HG02943 (cell line): ENCODE measurements around the gene SIX4.
"Not testable (repeated sequence)": the region's sequence is repeated elsewhere in the genome, so short reads cannot be mapped to it uniquely, and the experiment has no call there.

Source experiments
- ATAC-seq: cut with Tn5 transposase; IDR thresholded peaks from one replicate; pipeline ENCODE4 v1.9.1; 2021; ENCODE audit warnings: mild to moderate bottlenecking, low read depth, moderate library complexity; ENCODE audit not compliant: unreplicated experiment

The SIX4 gene

DNA sequence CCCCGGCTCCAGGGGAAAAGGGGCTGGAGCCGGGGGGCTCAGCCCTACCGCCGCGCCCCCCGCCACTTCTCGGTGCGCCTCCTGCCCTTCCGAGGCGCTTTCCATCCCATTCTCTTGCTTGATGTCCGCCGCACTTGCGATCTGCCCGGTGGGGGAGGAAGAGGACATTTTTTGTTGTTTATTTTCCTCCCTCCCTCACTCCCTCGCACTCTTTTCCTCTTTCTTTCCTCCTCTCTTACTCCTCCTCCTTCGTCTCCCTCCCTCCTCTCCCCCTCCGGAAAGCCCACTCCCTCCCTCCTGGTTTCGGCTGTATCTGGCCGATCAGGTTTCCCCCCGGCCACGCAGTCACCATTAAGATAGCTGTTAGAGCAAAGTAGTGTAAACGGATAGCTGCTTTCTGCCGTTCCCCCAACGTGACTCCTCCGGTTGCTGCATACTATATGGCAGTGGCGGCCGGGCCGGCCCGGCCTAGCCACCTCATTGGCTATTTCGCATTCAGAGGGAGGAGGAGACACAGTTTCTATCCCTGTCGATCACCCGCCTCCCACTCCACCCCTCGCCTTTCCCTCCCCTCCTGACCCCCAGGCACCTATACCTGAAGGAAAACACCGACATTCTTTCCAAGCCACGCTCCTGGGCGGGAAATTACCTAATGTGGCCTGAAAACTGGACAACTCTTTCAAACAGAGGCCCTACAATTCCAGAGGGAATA lies at the start of gene SIX4:
Gene SIX4, minus strand, starts transcription at position 445 of the 712 bp plus-strand sequence. Its CDS starts 277 bp downstream, at position 168.
- ATAC-seq = no peak

DNA sequence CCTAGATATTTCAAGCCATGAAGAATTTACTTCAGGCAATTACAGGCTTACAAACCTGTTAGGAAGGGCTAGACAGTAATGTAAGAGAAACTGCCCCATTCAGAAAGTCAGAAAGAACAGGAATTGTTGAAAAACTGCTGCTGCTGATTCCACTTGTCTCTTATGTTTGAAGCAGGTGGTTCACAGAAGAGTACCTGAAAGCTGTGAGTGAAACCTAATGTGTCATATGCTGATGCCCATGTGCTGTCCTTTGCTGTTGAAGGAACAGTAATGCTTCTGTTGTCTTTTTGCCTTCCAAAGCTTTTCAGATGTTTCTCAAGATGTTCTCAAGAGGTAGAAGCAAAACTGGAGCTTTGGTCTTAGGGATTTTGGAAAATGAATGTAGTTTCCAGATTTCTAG lies 49.4 kb upstream of the SIX4 start:
- no peak for ATAC-seq

DNA sequence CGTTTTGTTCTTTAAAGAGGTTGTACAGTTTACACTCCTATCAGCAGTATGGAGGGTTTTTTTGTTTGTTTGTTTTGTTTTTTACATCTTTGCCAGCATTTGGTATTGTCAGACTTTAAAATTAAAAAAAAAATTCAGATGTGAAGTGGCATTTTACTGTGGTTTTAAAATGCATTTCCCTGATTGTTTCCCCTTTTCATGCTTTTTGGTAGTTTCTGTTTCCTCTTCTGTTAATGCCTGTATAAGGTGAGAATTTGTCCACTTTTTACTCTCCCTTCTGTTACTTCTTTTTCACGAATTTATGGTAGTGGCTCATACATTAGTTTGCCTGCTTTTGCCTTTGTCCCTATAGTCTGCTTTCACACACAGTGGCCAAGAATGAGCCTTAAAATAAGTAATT lies 47.0 kb upstream of the SIX4 start:
- no peak for ATAC-seq

DNA sequence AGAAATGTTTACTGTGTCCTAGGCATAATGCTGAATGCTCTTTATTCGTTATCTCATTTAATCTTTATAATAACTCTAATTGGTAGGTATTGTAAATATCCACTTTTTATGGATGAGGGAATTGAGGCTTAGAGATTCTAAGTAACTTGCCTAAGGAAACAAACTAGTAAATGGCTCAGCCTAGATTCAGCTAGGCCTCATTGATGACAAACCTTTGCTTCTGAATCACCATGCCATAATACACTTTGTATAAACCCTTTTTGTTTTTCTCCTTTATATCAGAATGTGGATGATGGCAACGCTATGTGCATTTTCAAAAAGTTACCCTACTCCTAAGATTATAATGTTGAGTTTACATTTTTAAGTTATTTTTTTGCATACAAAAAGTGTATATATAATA lies 44.5 kb upstream of the SIX4 start:
- no peak for ATAC-seq

DNA sequence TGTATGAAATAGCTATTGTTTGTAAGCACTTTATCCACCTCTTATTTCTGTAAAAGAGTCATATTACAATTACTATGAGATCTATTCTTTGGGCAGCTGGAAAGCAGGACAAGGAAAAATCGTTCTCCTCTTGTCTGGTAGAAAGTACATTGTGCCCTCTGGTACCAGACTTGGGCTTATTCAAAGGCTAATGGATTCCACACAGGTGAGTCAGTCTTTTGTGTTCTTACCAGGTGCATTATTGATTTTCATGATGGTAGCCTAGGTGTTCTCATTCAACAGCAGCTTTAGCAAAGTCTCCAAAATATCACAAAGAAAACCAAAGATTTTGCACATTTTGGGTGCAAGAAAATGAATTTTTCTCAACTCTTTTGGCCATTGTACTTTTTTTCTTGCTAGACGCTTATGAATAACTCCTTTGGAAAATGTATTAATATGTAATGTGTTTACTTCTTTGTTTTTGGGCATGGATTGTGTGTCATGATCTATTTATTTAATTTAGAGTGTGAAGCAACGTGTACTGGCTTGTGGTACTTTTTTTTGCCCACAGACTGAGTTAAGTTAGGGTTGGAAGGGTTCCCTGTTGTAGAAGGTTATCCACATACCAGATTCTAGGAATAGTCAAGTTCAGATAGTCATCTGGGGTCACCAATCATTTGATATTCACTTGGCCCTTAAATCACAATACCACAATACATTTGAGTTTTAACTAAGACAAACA lies 36.7 kb upstream of the SIX4 start:
- no peak for ATAC-seq

DNA sequence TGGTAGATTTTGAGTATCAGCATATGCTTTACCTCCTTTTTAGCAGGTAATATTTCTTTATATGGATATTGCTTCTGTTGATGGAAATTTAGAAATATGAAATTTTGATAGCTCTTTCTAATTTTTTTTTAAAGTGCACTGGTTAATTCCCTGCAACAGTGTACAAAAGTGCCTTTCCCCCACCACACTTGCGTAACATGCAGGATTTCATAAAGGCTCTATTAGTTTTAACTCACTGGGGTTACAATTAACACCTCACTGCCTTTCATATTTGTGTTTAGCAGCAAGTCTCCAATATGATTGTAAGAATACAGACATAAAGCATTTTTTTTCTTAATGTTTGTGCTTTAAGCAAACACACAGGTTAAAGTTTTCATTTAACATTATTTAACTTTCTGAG lies 36.1 kb upstream of the SIX4 start:
- ATAC-seq = no peak

DNA sequence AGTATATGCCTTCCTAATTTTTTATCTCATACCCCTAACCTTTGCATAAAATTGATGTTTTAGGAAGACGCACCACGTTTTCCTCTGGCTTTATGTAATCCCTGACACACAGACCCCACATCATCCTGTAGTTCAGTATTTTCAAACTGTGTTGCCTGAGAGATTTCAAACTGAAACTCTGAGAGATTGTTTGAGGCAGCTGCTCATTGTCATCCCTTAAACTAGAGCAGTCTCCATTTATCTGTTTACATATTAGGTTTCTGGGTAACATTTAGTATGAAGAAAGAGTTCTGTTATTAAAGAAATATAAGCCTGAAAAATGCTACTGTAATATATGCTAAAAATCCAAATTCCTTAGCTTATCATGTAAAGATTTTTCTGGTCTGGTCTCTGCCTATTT lies 34.7 kb upstream of the SIX4 start:
- ATAC-seq = no peak

DNA sequence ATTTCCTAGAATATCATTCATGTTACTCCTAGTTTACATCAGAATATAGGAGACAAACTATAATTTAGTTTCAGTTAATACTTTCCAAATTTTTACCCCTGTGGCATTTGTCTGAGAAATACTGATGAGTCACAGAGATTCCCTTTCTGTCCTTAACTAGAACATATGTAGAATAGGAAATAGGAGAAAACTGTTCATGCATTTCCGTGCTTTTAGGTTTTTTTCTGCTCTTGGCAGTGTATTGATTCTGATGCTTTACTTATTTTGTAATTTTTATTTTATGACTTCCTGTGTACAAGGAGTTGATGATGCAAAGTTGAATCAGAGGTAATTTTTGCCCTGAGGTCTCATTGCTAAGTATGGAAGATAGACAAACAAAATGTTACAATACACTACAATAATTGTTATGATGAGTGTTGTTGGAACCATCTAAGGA lies 33.4 kb upstream of the SIX4 start:
- ATAC-seq = no peak

DNA sequence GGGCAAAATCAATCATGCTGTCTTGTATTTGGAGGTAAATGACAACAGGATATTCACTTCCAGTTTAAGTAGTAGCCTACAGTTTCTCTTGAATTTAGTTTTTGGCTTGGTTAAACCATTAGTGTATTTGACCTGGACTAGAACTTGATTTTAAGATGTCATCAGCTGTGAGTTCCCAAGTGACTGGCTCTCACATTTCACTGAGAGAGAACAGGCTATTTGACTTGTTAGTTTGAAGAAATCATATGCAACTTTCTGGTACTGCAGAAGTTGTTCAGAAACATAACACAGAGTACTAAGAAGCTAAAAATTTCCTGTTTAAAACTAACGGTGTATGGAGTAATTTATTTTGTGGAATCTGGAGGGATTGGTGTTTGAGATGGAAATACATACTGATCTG lies 32.7 kb upstream of the SIX4 start:
- ATAC-seq = no peak

DNA sequence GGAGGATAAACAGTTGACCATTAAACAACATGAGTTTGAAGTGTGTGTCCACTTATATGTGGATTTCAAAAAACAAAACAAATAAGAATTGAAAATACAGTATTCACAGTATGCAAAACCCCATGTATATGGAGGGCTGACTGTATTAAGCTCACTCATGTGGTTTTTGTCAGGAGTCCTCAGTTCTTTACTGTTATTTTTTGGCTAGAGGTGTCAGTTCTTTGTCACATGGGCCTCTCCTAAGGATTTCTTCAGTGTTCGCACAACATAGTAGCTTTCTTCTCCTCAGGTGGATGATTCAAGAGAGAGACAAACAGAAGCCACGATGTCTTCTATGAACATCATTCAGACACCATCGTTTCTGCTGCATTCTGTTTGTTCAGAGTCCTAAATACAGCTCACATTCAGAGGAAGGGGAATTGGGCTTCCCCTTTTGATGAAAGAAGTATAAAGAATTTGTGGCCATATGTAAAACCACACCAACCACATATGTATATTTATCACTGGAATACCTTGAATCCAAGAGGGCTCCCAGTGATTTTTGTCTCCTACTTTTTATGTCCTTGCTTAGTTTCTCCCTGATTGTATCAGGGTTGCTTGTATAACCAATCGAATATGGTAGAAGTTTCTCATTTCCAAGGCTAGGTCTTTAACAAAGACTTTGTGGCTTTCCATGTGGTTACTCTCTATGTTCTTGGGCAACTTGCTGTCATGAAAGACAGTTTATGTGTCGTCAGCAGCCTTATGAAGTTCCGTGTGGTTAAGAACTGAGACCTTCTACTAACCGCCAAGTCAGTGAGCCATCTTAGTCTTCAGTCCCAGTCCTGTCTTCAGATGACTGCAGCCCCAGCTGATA lies 29.3 kb upstream of the SIX4 start:
- ATAC-seq = peak; percentile 99

DNA sequence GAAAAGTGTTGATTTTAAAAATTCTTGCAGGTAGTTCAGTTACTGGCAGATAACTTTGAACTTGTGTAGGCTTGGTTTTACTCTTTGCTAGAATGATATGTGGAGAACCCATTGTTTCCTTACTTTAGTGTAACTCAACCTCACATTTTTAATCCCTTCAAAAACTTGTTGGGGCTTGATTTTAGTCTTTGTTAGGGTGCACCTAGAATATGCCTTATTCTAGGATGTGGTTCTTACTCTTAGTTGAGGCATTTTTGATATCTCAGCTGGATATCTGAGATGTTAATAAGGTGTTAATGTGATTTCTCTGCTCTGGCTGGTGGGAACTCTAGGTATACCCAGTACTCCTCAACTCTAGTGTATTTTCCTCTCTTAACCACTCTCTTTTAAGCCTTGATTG lies 20.4 kb upstream of the SIX4 start:
- ATAC-seq = no peak

DNA sequence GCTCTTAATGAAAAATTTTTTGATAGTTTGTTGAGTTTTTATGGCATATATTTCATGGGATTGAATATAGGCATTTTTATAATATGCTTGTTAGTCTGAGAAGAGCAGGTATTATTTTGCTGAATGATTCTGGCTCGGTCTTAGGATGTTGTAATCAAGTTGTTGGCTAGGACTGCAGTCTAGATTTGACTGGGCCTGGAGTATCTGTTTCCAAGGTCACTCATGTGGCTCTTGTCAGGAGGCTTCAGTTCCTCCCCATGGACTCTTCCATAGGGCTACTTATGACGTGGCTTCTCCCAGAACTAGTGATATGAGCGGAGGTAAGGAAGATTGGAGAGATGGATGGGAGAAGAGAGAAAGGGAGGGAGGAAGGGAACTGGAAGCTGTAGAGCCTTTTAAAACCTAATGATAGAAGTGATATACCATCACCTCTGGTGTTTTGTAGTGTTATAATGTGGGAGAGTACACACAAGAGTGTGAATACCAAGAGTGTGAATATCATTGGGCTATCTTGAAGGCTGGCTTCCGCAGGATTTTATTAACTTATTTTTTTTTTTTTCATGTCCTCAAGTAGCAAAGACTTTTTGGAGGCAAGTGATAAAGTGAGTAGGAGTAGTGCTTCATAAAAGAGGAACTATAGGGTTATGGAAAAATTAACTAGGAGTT lies 14.8 kb upstream of the SIX4 start:
- ATAC-seq = no peak

DNA sequence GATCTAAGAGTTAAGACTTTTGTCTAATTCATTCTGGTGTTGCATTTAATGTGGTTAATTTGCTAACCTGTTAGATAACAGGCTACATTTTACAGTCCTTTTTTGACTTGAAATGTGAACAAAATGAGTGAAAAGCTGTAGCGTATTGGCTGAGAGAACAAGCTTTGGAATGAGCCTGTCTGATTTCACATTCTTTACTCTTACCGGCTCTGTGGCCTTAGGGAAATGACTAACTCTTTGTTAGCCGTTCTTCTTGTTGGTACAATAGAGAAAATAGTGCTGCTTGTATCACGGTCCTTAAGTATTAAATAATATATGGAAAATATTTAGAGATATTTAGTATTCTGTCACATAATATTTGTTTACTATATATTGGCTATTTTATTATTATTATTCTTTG lies 12.3 kb upstream of the SIX4 start:
- ATAC-seq = no peak

DNA sequence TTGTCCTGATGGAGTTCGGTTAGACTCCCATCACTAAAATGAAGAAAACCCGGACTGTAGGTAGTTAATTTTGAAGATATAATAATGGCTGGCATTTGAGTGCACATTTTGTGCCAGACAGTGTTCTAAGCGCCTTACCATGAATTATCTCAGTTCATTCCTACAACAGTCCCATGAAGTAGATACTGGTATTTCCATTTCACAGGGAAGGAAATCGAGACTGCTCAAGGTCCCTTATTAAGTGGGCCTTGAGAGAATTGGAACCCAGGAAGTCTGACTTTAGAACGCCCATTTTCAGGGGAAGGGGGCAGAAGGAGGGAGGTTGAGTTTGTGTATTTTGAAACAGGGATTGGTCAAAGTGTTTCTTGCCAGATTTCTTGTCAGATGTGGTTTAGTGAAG lies 11.3 kb upstream of the SIX4 start:
- ATAC-seq = no peak

DNA sequence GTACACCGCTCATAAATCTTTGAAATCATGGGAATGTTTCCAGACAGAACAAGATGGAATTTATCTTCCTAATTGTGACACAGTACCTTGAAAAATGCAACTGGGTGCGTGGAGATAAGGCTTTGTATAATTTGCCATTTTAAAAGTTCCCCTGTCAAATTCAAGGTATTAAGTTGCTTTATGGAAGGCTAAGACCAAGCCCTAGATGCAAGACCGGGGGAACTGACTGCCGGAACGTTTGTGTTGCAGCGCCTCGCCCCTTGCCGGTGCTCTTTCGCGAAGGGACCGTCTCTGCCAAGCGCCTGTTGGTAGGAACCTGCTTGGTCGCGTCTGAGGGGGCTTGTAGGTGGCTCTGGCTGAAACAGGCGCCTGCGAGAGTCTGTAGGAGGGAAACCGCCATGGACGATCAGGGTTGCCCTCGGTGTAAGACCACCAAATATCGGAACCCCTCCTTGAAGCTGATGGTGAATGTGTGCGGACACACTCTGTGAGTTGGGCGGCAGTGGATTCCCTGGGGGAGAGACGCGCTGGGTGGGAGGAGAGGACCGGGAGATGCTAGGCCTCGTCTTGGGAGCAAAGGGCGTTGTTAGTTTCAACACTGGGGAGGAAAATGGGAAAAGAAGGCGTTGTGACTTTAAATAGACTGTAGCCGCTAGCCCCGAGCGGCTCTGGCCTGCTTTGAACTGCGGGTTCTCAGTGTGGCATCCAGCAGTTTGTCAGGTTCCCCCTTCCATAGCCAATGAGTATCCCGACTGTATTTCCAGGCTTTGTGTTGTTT lies 10.5 kb upstream of the SIX4 start, which contains the start of gene MNAT1:
Gene MNAT1, plus strand, starts transcription at position 297 of the 778 bp plus-strand sequence. Its CDS starts 102 bp downstream, at position 399.
- ATAC-seq = peak; percentile 94

DNA sequence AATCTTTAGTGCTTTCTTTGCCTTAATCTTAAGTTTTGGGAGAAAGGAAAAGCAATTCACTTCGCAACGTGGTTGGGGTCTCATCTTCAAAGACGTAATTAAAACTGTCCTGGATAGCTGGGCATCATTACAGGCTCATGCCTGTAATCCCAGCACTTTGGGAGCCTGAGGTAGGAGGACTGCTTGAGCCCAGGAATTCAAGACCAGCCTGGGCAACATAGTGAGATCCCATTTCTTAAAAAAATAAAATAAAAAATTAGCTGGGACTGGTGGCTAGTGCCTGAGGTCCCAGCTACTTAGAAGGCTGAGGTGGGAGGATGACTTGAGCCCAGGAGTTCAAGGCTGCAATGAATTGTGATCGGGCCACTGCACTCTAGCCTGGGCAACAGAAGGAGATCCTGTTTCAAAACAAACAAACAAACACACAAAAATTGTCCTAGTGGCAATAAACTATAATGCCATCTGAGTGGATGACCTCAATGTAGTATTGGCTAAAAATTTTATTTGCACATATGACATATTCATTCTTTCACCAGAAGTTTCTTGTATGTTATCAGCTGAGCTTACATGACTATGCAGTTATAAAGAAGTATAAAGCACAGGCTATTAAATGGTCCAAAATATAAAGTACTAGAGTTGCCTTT lies 8.8 kb upstream of the SIX4 start:
- ATAC-seq = no peak

DNA sequence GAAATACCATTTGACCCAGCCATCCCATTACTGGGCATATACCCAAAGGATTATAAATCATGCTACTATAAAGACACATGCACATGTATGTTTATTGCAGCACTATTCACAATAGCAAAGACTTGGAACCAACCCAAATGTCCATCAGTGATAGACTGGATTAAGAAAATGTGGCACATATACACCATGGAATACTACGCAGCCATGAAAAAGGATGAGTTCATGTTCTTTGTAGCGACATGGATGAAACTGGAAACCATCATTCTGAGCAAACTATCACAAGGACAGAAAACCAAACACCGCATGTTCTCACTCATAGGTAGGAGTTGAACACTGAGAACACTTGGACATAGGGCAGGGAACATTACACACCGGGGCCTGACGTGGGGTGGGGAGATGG lies 7.1 kb upstream of the SIX4 start:
- not testable (repeated sequence) for ATAC-seq

DNA sequence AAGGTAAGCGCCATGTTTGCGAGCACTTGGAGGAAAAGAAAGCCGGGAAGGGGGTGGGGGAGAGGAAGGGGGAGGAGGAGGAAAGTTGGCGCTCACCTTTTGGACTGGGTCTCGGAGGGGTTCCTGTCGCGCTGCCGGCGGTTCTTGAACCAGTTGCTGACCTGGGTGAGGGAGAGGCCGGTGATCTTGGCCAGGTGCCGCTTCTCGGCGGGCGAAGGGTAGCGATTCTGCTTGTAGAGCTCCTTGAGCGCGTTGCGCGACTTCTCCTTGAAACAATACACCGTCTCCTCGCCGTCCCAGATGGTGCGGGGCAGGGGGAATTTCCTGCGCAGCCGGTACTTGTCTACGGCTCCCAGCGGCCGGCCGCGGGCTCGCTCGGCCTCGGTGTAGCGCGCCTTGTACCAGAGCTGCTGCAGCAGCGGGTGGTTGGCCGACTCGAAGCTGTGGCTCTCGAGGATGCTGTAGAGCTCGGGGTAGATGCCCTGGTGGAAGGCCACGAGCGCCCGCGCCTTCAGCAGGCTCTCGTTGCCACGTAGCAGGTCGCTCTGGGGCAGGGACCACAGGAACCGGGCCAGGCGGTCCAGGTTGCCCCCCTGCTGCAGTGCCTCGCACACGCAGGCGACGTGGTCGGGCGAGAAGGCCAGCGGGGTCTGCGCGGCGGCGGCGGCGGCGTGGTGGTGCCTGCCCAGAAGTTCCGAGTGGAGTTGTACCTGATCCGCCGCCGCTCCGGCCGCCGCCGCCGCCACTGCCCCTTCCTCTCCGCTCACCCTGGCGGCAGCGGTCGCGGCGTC lies 840 bp downstream of the SIX4 start:
- ATAC-seq = no peak
